NCI-H524 treated with DMSO at 0.1 percent for 48 hours (cell line): ENCODE data around the gene CFAP52.
"Not testable (repeated sequence)": the region's sequence is repeated elsewhere in the genome, so short reads cannot be mapped to it uniquely, and the experiment has no call there.

Experiments
- DNase-seq: peaks from one replicate; lab custom pipeline; 2025; lab: John Stamatoyannopoulos, UW

CFAP52 gene

DNA sequence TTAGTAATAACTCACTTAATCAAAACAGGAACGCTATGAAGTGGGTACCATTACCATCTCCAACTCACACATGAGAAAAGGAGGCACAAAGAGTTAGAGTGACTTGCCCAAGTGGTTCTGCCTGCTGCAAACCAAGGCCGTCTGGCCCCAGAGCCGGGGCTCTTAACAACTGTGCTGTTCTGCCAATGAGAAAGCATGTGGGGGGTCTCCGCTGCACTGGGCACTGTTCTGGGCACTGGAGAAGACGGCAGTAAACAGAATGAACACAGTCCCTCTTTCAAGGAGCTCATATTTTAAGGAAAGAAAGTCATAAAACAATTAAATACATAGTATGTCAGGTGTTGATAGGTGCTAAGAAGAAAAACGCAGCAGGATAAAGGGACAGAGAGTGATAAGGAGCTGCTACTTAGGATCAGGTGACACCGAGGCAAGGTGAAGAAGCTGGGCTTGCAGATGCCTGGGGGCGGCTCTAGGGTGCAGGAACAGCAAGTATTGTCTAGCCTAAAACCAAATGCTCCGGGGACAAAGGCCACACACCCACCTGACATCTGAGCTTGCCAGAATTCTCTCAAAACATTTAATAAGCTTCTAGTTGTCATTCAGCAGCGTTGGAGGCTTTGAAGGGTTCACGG lies 7.4 kb upstream of the CFAP52 start:
- no peak for DNase-seq

DNA sequence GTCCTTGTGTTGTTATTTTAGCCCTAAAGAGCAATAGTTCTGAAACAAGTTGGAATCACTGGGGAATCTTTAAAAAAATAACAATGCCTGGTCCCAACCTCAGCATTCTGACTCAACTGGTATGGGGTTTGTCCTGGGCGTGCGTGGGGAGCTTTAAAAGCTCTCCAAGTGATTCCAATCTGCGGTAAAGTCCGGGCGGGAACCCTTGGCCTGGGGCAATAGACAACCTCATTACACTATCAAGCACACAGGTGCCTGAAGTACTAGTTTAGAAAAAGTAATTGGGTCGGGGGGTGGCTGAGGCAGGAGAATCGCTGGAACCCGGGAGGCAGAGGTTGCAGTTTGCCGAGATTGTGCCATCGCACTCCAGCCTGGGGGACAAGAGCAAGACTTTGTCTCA lies 5.2 kb upstream of the CFAP52 start:
- no peak for DNase-seq

DNA sequence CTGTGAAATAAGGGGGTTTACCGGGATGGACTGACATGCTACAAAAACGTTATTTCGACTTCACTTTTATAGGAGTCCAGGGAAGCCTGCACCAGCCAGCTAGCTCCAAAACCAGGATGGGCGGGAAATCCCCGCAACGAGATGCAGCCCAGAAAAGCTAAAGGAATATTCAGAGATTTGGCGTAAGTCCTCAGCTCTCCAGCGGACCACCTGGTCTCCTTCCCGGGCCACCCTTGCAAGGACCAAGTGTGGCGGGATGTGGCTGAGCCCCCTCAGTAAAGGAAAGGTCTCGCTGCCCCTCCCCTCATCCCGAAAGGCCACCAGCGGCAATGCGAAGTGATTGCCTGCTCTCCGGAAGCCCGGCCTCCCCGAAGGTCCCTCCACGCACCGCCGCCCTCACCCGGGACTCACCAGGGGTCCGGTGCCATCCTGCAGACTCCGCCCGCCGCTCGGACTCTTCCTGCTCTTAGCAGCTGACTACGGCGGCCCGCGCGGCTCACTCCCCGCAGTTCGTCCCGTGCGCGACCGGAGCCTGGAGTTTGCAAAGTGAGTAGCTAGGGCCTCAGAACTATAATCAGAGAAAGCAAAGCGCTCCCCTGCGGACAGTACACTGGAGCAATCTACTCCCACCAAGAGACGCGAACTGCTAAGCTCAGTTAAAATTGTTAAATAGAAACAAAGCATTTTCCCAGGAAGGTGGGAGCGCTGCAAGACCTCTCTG lies 901 bp upstream of the CFAP52 start, which contains the start of gene STX8:
Gene STX8, minus strand, starts transcription at position 440 of the 721 bp plus-strand sequence. Its CDS starts 12 bp downstream, at position 428.
- peak; percentile 56 for DNase-seq

DNA sequence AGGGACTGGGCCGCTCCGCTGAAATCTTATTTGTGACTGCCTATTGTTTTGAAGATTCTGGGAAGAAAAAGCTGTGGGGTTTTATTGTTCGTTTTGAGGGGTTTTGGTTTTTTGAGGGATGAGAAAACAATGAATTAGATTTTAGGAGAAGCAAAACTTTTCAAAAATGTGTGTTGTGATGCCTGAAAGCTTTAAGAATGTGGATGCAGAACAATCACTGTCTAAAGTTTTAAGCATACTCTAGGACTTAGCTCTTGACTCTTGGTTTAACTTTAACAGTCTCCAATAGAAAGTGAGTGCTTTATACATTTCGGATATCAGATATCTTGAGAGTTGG lies 899 bp downstream of the CFAP52 start:
- no peak for DNase-seq

DNA sequence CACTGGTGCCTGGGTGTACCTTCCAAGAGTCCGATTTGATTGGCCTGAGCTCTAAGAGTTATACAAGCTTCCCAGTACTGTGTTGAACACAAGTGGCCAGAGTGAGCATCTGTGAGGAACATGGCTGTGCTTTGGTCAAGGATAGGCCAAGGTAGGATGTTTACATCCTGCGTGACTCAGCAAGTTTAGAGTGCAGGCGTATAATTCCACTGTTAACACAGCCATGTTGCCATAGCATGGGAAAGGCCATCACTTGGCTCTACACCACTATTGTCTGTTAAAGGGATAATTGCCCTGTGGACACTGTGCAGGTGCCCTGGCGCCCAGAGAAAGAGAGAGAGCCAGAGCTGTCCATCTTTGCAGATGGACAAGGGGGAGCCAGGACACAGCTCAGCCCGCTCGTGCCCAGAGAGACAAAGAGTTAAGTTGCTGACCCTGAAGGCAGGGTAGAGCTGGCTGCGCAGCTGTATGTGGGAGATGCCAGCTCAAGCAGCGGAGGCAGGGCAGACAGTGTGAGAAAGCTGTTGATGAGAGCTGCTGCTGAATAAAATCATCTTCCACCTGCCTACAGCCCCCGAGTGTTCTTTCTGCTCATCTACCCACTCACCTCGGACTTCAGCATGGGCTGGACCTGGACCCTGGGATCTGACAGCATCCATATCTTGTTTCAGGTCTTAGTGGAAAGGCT lies 11.7 kb downstream of the CFAP52 start:
- no peak for DNase-seq

DNA sequence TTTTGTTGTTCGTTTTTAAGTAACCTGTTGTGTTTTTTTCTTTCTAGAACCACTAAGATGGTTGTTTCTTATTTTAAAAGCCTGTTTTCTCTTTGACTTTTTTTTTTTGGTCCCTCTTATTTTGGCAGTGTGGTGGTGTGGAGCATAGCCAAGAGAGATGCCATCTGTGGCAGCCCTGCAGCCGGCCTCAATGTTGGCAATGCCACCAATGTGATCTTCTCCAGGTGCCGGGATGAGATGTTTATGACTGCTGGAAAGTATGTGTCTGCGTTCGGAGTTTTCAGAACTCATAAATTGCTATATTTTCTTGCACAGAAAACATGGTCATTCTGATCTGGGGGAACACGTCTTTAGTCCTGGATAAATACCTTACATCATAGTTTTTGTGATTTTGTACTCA lies 17.6 kb downstream of the CFAP52 start:
- no peak for DNase-seq

DNA sequence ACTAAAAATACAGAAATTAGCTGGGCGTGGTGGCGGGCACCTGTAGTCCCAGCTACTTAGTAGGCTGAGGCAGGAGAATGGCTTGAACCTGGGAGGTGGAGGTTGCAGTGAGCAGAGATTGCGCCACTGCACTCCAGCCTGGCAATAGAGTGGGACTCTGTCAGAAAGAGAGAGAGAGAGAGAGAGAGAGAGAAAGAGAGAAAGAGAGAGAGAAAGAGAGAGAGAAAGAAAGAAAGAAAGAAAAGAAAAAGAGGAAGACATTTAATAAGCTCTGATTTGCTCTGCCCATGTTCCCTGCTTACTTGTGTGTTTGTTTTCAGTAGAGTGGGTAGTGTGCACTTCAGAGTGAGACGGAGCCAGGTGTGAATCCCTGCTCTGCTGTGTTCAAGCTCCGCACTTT lies 21.2 kb downstream of the CFAP52 start:
- not testable (repeated sequence) for DNase-seq

DNA sequence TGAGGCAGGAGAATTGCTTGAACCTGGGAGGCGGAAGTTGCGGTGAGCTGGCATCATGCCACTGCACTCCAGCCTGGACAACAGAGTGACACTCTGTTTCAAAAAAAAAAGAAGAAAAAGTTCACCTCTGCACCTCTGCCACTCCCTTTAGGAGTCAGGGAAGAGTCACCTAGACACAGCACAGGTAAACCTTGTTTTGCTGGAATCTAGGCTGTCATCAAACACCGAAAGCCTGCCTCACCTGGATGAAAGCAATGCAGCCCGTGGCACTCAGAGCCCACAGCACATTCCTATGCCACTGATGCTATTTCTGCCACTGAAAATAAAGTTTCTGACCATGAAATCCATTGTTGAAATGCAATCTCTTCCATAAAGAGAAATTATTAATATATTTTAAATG lies 22.2 kb downstream of the CFAP52 start:
- no peak for DNase-seq

DNA sequence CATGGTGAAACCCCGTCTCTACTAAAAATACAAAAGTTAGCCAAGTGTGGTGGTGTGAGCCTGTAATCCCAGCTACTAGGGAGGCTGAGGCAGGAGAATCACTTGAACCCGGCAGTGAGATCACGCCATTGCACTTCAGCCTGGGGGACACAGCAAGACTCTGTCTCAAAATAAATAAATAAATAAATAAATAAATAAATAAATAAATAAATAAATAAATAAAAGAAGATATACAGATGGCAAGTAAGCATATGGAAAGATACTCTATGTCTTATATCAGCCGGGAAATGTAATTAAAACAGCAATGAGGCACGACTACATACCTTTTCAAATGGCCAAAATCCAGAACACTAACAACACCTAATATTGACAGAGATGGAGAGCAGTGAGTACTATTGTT lies 28.1 kb downstream of the CFAP52 start:
- not testable (repeated sequence) for DNase-seq

DNA sequence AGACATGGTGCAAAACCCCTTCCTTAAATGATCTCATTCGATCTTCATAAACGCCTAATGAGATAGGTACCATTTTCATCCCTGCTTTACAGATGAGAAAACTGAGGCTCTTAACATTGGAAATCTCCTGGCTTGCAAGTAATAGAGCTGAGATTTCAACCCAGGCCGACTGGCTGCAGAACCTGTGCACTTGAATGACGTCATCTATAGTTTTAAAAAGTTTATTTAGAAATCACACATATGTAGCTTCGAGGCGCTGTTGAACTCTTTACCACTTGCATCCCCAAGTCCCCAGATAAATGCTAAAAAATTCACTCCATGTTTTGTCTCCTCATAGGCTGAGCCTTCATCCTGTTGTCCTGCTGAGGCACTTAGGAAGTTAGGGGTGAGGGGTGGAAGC lies 30.0 kb downstream of the CFAP52 start:
- no peak for DNase-seq

DNA sequence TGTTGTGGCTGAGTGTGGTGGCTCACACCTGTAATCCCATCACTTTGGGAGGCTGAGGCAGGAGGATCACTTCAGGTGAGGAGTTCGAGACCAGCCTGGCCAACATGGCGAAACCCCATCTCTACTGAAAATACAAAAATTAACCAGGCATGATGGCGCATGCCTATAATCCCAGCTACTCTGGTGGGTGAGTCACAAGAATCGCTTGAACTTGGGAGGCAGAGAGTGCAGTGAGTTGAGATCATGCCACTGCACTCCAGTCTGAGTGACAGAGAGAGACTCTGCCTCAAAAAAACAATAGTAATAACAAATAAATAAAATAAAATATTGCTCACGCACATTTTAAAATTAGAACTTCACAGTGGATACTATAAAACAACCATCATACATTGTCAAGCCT lies 30.6 kb downstream of the CFAP52 start:
- not testable (repeated sequence) for DNase-seq

DNA sequence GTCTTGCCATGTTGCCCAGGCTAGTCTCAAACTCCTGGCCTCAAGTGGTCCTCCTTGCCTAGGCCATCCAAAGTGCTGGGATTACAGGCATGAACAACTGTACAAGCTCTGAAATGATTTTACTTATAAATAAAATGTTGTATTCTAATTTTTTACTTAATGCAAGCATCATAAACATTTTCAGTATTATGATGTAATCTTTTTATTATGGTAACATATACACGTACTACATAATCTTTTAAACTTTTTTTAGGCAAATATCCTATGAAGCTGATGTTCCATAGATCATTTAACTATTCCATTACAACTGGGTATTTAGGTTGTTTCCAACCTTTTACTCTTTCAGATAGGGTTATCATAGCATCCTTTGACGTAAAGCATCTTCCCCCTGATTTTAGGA lies 35.1 kb downstream of the CFAP52 start:
- no peak for DNase-seq

DNA sequence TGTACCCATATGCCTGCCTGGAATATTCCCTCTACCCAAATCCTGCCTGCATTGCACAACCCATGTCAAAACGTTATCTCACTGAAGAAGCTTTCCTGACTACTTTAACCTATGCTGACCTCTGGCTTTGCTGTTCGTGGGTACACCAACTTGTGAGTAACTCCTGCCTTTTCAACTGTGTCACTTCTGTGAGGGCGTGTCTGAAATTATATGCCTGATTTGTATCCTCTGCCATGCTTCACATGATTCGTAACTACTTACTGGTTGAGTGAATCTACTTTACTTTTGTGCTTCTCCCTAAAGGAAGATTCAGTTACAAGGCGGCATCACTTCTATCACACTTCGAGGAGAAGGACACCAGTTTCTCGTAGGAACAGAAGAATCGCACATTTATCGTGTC lies 35.6 kb downstream of the CFAP52 start:
- DNase-seq = no peak

DNA sequence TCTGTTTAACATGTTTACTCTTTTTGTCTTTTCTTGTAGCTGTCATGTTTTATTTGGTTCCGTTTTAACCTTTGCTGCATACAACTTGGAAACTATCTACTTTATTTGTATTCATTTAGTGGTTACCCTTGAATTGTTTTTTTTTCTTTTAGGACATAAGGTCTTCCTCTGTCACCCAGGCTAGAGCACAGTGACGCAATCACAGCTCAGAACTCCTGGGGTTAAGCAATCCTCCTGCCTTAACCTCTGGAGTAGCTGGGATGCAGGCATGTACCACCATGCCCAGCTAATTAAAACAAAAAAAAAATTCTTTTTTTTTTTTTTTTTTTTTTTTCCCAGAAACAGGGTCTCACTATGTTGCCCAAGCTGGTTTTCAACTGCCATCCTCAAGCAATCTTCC lies 39.0 kb downstream of the CFAP52 start:
- DNase-seq = no peak

DNA sequence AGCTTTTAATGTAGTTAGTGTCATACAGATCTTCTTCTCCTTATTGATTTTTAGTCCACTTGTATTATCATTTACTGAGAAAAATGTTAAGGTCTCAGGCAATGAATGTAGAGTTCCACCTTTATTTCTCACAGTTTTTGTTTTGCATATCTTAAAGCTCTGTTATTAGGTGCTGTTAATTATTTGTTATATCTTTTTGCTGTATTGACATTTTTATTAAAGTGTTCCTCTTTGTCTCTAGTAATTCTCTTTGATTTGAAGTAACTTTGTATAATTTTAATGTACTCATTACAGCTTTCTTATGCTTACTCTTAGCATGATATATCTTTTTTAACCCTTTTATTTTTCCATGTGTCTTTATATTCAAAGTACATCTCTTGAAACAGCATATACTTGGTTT lies 46.5 kb downstream of the CFAP52 start:
- no peak for DNase-seq

DNA sequence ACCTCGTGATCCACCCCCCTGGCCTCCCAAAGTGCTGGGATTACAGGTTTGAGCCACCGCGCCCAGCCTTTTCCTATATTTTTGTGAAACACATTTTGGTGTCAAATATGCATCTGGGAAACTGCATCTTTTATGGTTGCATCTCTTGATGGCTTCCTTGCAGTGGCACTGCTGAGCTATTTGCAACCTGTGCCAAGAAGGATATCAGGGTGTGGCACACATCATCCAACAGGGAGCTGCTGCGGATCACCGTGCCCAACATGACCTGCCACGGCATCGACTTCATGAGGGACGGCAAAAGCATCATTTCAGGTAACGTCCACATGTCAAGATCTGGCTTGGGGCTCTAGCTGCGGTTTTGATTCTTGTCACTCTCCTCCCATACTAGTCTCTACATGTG lies 52.1 kb downstream of the CFAP52 start:
- no peak for DNase-seq

DNA sequence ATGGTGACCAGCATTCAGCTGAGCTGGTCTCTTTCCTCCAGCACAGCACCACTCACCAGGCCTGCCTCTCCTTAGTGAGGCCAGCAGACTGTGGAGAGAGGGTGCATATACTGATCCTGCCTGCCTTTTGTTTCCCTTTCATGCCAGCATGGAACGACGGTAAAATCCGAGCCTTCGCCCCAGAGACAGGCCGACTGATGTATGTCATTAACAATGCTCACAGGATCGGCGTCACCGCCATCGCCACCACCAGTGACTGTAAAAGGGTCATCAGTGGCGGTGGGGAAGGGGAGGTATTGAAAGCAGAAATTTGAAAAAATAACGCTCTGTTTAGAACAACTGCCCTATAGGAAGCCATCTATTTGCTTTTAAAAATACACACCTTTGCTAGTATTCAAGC lies 56.3 kb downstream of the CFAP52 start:
- DNase-seq = no peak

DNA sequence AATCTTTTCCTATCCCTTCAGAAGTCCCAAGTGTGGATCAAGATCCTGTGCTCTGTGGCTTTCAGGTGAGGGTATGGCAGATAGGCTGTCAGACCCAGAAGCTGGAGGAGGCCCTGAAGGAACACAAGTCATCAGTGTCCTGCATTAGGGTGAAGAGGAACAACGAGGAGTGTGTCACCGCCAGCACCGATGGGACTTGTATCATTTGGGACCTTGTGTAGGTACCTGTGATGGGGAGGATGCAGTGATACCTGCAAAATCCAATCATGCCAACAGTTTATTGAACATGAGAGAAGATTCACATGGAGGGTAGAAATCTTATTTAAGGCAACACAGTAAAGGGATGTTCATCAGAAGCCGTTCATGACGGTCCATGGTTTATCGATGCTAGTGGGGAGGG lies 58.9 kb downstream of the CFAP52 start:
- no peak for DNase-seq

DNA sequence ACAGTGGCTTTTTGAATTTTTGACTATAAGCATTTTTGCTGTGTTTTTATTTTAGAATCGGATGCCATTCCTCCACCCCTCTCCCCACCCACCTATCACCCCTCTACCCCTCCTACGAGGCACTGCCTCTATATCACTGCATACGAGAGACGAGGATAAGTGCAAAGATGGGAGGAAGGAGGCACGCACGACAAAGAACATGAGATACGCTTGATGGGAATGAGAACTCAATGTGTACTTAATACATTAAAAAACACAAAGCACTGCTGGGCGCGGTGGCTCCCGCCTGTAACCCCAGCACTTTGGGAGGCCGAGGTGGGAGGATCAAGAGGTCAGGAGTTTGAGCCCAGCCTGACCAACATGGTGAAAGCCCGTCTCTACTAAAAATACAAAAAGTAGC lies 60.1 kb downstream of the CFAP52 start:
- DNase-seq = no peak

DNA sequence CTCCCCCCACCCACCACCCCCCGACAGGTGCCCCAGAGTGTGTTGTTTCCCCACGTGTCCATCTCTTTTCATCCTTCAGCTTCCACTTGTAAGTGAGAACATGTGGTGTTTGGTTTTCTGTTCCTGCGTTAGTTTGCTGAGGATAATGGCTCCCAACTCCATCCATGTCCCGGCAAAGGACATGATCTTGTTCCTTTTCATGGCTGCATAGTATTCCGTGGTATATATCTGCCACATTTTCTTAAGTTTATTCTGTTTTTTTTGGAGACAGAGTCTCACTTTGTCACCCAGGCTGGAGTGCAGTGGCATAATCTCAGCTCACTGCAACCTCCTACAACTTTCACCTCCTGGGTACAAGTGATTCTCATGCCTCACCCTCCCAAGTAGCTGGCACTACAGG lies 63.9 kb downstream of the CFAP52 start:
- DNase-seq = not testable (repeated sequence)

DNA sequence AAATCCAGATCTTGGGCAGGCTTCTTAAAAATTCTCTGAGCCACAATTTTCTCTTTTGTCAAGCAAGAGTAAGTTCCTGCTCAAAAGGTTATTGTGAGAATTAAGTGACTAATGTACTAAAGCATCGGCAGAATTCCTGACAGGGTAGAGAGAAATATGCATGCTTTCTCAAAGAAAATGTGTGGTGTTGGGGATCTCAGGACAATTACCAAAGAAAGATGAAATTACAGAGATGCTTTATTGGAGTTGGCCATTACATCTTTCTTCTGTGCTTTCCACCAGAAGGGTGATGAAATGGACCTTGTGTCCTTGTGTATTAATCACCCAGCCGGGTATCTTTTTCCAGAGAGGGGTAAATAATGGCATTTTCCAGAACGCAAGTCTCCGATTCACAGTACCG lies 67.2 kb downstream of the CFAP52 start:
- no peak for DNase-seq

DNA sequence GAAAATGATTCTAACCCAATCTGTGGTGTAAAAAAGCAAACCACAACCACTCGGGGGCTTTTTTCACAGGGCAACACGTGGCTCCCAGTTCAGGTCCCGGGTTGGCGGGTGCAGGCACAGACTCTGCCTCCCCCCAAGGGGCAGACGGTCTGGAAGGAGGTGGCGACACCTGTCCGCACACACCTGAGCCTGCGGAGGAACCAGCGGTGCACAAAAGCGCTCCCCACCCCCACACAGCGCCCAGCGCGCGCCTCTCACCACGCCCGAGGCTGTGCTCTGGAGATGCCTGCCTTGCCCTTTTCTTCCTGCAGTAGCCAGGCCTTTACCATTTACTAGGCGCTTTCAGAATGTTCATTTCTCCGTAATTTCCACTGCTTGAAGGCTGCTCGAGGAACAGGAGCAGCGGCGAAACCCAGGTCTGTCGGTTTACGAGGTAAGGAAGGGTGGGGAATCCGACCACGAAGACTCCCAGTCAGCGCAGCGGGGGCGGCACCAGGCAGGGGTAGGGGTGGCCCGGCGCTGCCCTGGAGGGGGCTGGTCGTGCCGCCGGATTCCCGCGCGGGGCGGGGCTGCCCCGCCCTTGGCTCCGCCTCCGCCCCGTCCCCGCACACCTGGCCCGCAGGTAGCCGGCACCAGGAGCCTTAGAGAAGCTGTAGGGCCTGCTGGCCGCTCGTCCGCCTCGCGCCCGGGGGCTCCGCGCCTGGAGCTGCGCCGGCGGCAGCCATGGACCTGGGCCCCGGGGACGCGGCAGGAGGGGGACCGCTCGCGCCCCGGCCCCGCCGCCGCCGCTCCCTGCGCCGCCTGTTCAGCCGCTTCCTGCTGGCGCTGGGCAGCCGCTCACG lies 68.7 kb downstream of the CFAP52 start, which contains the start of gene USP43:
Gene USP43, plus strand, starts transcription at position 608 of the 842 bp plus-strand sequence. Its CDS starts 116 bp downstream, at position 724.
- DNase-seq = peak; percentile 54
